H4 (cell line): ENCODE results near the gene TMEM171. TPM values are rescaled to one million over a fixed set of nuclear protein-coding genes. Genes with fewer than 3 reads are reported as not detected.
A peak's percentile ranks its signal among the peaks of the same experiment; 100 is the strongest.

Experiments
- DNase-seq: peaks from one replicate; pipeline ENCODE4 v3.0.0-alpha.2; 2015; ENCODE audit warnings: low spot score
- total RNA-seq: library from RNA; depleted of rRNA; stranded (reverse); fragments of >200 nt; shearing (Covaris generic); gene quantifications from 2 replicates; pipeline ENCODE4 v1.2.3, GENCODE V29; 2014

Gene TMEM171
- total RNA-seq, 1 experiment from 2014 or later: 10.4 TPM

DNA sequence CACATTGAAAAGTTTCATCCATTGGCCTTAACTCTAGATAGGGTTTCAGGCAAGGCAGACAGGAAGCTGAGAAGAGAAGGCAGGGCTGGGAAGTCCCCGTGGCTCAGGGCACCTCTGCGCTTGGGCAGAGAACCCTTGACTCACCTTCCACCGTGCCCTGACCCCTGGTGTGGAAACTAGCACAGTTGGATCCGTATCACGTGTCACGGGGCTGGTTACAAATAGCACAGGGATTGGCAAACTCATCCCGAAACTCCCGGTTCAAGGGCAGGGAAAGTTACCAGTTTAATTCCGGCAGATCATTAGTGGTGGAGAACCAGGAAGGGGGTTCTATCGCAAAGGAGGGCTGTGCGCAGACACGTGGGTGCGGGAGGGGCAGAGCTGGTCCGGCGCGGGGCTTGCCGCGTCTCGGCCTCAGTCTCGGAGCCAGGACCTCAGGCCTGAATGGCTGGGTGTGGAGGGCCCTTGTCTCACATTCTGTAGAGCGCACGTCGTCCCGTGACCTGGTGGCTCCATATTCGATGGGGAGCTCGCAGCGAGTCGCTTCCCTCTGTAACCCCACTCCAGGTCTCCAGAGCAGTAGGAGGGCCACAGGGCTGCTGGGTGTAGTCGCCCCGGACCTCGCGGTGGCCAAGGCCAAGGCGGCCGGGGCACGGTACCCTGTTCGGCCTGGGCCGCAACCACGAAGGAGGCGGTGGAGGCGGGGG, 771 bp upstream of the TMEM171 start:
- no peak for DNase-seq

DNA sequence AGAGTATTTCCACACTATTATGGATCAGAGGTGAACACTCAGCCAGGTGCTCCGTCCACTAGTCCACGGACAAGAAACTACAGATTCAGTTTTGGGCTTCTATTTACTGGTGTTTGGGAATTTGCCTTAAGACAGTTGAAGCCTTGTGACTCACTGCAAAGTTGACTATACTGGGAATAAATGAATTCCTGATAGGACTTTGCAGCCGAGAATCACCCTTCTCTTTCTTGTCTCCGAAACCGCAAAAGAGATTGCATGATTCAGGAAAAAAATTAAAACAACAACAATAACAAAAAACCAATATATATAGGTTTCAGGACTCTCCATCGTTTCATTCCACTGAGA, 716 bp downstream of the TMEM171 start:
- DNase-seq: no peak

DNA sequence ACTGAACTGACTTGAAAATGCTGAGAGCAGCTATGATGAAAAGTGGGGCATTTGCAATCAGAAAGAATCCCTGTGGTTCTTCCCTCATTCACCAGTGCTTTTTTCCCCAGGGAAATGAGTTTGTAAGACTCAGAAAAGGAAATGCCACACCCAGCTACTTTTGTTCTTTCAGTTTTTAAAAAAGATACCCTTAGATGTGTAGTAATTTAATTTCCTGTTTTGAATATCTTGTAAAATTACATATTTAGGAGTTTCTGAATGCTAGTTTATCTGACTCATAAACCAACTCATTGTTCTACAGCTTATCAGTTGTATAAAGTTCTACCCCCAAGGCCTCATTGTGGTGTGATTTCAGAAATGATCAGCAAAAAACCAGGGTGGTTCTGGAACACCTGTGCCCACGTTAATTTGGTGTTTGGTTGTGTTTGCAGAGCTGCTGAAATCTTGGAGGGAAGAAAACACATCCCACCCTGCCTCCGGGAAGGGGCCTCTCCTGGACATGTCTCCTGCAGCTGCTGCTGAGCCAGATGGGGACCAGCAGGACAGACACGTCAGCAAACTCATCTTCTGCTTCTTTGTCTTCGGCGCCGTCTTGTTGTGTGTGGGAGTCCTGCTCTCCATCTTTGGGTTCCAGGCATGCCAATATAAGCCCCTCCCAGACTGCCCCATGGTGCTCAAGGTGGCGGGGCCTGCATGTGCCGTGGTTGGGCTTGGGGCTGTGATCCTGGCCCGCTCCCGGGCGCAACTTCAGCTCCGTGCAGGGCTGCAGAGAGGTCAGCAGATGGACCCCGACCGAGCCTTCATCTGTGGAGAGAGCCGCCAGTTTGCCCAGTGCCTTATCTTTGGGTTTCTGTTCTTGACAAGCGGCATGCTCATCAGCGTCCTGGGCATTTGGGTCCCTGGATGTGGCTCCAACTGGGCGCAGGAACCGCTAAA, 2.8 kb downstream of the TMEM171 start:
- DNase-seq: no peak

DNA sequence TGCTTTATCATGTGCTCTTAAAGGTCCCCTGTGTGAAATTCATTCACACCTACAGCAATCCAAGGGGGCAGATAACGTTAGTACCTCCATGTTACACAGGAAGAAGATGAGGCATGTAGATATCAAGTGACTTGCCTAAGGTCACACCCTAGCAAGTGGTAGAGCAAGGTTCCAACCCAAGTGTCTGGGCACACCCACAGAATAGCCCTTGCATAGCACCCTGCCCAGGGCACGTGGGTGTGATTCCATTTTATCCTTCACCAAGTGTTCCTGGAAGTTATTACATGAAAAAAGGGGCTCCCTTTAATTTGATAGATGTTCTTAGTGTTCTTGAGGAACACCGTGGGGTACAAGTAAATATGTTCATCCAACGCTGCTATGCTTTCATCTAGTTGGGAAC, 4.9 kb downstream of the TMEM171 start:
- DNase-seq: no peak

DNA sequence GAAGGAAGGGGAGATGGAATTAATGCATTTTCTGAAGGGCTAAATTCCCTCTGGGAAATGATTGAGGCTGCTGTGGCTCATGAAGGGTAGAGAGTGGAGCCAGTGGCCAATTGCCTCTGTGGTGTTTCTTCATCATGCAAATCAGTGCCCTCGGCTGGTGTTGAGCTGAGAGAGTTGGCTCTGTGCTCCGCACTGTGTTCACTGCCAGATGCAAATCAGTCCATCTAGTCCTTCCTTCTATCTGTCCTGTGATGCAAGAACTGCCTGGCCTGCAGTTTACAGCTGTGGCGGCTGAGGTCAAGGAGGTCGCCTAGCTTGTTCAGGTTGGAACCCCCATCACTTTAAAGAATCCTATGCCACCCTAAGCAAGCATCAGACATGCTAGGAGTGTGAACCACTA, 6.0 kb downstream of the TMEM171 start:
- no peak for DNase-seq

DNA sequence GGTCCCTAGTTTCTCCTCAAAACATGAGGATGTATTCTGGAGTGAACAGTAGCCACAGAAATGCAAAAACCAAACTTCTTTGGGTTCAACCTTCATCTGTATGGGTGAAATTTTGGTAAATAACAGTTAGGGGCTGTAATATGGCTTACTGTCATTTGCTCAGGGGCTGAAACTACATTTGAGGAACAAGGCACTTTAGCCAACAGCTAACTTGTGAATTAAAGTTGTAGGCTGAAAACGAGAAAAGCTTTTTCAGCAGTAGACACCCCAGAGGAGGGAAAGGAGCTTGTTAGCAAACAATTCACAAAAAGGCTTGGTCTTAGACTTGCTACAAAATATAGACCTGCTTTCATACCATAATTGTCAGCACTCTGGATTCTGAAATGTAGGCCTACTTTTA, 6.6 kb downstream of the TMEM171 start:
- DNase-seq: no peak

DNA sequence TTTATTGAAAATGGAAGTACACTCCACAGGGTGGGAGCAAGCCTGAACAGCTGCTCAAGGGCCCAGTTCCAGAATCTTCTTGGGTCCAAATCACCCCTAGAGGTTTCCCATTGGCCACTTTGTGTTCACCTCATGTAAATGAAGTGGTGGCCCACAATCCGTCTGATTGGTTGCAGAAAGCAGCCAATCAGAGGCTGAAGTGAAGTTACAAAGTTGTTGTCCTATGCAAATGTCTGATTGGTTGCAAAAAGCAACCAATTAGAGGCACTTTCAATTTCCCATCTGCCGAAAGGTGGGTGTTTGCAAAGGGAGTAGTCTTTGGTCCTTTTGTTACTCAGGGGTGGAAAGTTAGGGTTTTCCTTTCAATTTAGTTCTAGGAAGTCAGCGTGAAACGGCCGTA, 8.8 kb downstream of the TMEM171 start:
- DNase-seq: no peak

DNA sequence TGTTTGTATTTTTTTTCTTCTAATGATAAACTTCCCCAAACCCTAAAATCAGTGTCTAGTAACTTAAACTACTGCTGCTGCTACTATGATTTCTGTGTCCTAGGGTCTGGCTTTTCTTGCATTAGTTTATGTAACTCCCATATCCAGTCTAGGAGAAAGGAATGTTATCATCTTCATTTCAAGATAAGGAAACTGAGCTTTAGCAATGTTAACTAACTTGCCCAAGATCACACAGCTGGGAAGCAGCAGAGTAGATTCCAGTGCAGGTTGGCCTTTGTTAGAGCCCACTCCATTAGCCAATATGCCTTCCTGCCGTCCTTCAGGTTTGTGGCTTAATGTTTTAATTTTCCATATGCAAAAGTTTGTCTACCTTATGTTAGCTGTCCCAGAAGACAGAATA, 10.4 kb downstream of the TMEM171 start:
- no peak for DNase-seq

DNA sequence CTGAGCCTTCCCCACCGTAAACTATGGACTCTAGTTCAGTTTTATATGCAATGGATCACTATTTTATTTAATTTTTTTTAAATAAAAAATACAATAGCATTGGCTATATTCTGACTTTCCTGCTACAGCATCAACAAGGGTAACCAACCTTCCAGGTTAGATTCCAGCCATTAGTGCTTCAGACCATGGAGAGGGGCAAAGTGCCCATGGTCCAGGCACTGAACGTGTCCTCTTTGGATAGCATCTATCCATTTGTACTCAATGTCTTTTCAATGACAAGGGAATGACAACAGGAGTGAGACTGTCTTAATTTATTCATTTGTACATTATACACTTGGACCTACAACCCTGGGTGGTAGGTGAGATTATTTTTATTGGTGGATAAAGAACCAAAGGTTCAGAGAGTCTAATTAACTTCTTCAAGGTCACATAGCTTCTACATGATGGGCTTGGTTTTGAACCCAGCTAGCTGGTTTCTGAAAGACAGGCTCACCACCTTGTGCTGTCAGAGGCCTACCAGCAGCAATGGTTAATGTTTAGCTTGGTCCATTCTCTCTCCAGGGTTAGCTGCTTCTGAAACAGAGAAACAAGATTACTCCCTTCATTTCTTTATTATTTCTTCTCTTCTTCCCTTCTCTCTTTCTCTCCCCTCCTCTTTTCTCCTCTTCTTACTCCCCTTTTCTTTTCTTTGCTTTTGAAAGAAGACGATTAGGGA, 11.5 kb downstream of the TMEM171 start:
- DNase-seq: no peak

DNA sequence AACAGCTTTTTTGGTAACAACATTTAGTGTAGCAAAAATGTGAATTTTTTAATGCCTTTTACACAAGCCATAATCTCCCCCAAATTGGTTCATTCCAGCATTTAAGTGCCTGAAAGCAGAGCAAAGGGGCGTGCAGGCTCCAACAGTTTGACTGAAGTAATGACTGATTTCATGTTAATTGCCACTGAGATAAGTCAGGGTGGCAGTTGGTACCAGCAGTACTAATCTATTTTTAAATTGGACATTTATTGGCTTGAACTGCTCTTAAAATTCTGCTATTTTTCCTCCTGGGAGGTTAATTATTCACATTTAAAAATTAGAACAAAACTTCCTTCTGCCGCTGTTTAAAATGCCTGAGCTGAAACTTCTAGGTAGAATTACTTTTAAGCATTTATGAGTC, 12.4 kb downstream of the TMEM171 start:
- DNase-seq: no peak

DNA sequence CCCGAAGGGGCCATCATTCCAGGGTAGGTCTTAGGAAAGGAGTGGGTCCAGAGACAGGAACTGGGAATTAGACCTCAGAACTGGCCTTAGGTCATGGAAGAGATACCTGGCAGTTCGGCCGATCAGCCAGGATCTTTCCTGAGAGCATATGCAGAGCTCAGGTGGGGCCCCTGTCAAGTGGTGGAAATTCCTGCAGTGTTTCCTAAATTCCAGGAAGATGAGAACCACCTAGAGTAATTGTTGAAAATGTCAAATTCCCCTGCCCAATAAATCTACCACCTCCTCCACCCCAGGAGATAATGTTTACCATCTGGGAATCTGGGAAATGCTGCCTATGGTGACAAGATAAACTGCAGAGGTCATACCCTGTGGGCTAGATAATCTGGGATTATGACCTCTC, 14.6 kb downstream of the TMEM171 start:
- no peak for DNase-seq

DNA sequence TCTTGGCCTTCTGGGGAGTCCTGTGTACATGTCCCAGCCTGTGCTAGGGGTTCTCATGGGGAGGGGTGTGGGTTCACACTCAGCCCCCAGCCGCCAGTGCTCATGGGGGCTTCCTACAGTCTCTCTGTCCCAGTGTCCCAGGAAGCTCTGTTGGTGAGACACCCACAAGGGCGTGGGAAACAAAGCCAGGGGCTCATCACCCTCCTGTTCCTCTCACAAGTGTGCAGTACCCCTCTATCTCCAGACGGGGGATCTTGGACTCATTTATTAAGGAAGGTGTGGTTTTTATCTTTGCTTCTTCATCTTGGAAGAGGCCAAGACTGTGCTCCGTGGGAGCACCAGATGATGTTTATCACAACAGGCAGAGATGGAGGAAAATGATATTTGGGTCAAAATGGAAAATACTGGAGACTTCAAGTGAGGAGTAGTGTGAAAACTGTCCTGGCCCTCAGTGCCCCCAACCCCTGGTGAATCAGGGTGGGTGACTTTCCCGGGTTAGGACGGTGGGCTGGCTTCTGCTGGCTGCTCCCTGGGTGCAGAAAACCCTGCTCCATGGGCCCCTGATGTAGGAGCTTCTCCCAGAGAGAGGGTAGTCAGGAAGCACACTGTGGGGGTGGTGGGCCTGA, 15.2 kb downstream of the TMEM171 start:
- DNase-seq: peak; percentile 51

DNA sequence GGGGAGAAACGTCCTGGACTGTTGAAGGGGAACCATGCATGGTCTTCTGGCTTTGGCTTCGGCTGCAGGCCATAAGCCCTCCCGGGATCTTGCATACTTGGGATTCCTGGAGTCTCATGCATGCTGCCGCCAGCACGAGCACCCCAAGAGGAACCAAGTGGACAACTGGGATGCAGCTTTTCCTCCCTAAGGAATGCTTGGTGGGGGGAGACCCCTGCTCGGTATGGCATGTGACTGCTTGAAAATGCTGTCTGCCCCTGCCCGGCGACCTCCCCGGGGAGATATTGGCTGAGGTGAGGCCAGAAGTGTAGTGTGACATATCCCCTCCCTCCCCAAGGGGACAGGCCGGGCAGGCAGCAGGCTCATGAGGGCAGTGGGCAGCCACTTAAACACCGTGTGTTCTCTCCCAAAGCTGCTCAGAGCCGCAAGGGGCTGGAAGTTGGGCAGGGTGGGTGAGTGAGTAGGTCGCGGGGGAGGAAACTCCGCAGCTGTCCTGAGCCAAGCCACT, 15.7 kb downstream of the TMEM171 start:
- no peak for DNase-seq

DNA sequence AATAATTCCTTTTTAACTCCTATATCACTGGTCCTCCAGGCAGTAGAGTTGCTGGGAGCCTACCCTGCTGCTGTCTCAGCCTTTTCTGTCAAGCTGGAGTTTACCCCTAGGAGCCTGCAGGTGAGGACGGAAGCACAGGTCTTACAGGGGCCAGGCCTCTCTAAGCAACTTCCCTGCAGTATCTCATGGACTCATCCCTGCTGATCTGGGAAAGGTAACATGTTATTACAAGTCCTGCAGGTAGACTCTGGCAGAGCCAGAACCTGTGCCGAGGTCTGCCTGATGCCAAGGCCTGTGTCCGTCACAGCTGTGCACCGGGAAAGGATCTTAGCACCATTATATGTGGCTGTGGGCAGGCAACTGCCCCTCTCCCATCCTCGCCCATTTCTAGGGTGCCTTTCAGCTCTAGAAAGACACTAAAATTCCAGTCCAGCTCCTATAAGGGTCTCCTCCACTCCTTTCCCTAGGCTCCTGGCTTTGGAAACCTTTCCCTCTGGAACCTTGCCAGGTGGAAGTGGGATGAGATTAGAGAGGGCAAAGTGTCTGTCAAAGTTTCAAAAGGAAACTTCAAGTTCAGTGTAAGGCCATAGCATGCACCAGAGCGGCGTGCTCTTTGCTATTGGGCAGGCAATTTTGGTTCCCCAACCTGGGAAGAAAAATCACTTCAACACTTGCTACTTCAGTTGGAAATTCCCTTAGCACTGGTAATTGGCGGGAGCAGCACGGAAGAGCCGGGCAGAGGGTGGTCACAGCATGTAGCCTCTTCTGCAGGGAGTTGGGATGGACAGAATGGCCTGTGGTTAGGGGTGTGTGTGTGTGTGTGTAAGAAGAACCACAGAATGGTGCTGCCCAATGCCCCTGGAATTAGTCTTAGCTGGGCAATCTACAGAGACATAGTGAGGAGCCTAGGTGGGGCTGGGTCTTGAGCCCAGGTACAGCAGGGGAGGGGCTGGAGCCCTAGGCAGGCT, 17.5 kb downstream of the TMEM171 start:
- DNase-seq: no peak

DNA sequence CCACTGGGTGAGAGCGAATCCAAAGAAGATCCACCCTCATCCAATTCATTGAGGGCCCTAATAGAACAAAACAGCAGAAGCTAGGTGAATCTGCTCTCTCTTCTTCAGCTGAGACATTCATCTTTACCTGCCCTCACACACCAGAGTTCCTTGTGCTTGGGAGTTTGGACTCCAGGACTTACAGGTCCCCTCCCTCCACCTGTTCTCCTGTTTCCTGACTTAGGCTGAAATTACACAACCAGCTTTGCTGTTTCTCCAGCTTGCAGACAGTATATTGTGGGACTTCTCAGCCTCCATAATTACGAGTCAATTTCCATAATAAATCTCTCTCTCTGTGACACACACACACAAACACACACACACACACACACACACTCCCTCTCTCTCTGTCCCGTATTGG, 19.1 kb downstream of the TMEM171 start:
- DNase-seq: no peak

DNA sequence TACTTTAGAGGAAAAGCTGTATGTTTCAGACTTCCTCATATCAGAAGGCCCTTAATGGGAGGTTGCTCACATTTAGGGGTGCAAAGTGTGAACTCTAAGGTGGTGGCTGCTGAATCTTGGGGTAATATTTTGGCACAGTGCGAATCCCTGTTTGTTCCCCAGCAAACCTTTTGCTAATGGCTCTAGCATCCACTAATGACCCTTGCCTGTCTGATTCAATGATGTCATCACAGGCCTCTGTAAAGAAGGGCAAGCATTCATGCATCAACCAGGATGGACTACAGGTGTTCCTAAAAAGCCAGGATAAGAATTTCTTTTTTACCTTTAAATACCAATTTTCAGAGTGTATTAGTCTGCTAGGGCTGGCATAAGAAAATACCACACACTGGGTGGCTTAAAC, 20.4 kb downstream of the TMEM171 start:
- no peak for DNase-seq

DNA sequence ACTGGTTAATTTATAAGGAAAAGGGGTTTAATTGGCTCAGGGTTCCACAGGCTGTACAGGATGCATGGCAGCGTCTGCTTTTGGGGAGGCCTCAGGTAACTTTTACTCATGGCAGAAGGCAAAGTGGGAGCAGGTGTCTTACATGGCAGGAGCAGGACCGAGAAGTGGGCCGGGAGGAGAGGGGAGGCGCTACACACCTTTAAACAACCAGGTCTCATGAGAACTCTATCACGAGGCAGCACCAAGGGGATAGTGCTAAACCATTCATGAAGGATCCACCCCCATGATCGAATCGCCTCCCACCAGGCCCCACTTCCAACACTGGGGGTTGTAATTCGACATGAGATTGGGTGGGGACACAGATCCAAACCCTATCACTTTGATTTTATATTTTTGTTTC, 21.7 kb downstream of the TMEM171 start:
- no peak for DNase-seq

DNA sequence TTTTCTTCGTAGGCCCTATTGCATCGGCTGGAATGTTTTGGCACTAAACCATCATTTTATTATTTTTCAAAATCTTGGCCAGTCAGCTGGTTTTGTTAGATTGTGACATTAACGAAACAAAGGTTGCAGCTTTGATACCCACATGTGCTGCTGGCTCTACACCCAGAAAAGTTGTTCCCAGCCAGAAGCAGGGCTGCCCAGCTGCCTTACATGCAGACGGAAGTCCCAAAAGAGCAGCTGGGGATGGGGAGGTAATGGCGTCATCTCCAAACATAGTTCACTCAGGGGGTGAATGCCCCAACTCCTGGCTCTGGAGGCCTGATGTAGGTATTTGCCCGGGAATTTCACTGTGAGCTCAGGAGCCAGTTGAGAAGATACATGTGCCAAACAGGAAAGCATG, 23.3 kb downstream of the TMEM171 start:
- no peak for DNase-seq

DNA sequence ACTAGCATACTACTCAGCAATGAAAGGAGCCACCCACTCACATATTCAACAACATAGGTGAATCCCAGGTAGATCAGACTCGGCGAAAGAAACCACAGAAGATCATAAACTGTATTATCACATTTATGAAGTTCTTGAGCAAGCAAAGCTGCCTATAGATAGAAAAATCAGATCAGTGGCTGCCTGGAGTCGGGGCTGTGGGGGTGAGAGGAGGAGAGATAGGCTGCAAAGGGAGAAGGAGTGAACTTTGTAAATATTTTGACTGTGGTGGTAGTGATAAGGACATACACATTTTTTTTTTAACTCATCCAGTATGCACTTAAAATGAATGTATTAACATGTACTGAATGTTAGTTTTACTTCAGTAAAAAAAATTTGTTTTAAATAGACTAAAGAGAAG, 29.2 kb downstream of the TMEM171 start:
- no peak for DNase-seq

DNA sequence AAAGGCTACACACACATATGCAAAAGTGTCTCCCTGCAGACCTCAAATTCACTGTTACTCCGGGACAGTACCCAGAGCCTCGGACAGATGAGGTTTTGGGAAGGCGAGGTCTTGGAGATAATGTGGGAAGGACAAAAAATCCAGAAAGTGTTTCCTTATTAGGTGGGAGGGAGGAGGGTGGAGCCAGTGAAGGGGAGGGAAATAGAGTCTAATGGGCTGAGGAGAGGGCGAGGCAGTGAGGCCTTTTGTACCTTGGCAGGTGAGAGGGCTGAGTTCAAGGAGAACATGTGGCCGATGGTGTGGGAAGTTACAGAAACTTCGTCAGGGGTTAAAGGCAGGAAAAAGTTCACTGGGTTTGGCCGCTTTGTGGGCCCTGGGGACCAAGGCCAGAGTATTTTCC, 30.5 kb downstream of the TMEM171 start:
- DNase-seq: no peak
